HEK293T (cell line): Measurements from ENCODE around the gene MACROD1.
A peak's percentile ranks its signal among the peaks of the same experiment; 100 is the strongest.

Experiments used
- CTCF ChIA-PET: fragments of 350-600 bp; formaldehyde crosslinking; extraction: SDS; loops from one replicate; lab custom pipeline; 2021; ENCODE audit warnings: antibody characterized with exemption, inconsistent platforms; lab: Yijun Ruan, JAX
- POLR2A ChIA-PET: fragments of 350-600 bp; formaldehyde crosslinking; extraction: SDS; loops from one replicate; lab custom pipeline; 2020; ENCODE audit warnings: antibody characterized with exemption, inconsistent platforms; lab: Yijun Ruan, JAX
- DNase-seq: peaks from one replicate; pipeline ENCODE4 v3.0.0; 2012; ENCODE audit warnings: mixed read lengths; ENCODE audit errors: extremely low spot score
- ARNT ChIP-seq: fragments of 450-650 bp; IDR thresholded peaks from 2 replicates; pipeline ENCODE4 v1.6.1; 2017; ENCODE audit warnings: mild to moderate bottlenecking
- BHLHE40 ChIP-seq: fragments of 450-650 bp; IDR thresholded peaks from 2 replicates; pipeline ENCODE4 v1.6.1; 2016; ENCODE audit warnings: mild to moderate bottlenecking, moderate library complexity, borderline replicate concordance
- CTBP1 ChIP-seq: fragments of 450-650 bp; IDR thresholded peaks from 2 replicates; pipeline ENCODE4 v1.6.1; 2016; ENCODE audit warnings: borderline replicate concordance
- ELF4 ChIP-seq: fragments of 450-650 bp; IDR thresholded peaks from 2 replicates; pipeline ENCODE4 v1.6.1; 2017; ENCODE audit warnings: antibody characterized with exemption
- FOXA1 ChIP-seq: fragments of 450-650 bp; IDR thresholded peaks from 2 replicates; pipeline ENCODE4 v1.6.1; 2016; ENCODE audit warnings: mild to moderate bottlenecking
- FOXK2 ChIP-seq: fragments of 450-650 bp; IDR thresholded peaks from 2 replicates; pipeline ENCODE4 v1.6.1; 2016; ENCODE audit warnings: mild to moderate bottlenecking
- FOXM1 ChIP-seq: fragments of 450-650 bp; IDR thresholded peaks from 2 replicates; pipeline ENCODE4 v1.6.1; 2017; ENCODE audit warnings: mild to moderate bottlenecking, borderline replicate concordance
- HDGF ChIP-seq: fragments of 450-650 bp; IDR thresholded peaks from 2 replicates; pipeline ENCODE4 v1.6.1; 2017; ENCODE audit warnings: antibody characterized with exemption, borderline replicate concordance
- L3MBTL2 ChIP-seq: fragments of 450-650 bp; conservative IDR thresholded peaks from 2 replicates; pipeline ENCODE4 v1.6.1; 2016; ENCODE audit warnings: mild to moderate bottlenecking
- LEF1 ChIP-seq: fragments of 450-650 bp; IDR thresholded peaks from 2 replicates; pipeline ENCODE4 v1.6.1; 2017; ENCODE audit warnings: mild to moderate bottlenecking, borderline replicate concordance
- NFRKB ChIP-seq: fragments of 450-650 bp; IDR thresholded peaks from 2 replicates; pipeline ENCODE4 v1.6.1; 2016; ENCODE audit warnings: mild to moderate bottlenecking, moderate library complexity
- PKNOX1 ChIP-seq: fragments of 450-650 bp; IDR thresholded peaks from 2 replicates; pipeline ENCODE4 v1.6.1; 2016
- SP1 ChIP-seq: fragments of 450-650 bp; IDR thresholded peaks from 2 replicates; pipeline ENCODE4 v1.6.1; 2017
- SUZ12 ChIP-seq: fragments of 450-650 bp; IDR thresholded peaks from 2 replicates; pipeline ENCODE4 v1.6.1; 2016; ENCODE audit warnings: mild to moderate bottlenecking
- TARDBP ChIP-seq: fragments of 450-650 bp; IDR thresholded peaks from 2 replicates; pipeline ENCODE4 v1.6.1; 2016
- ZNF384 ChIP-seq: fragments of 450-650 bp; IDR thresholded peaks from 2 replicates; pipeline ENCODE4 v1.6.1; 2016

MACROD1 gene

GRCh38 chr11:64112771-64113461, 53.0 kb downstream of the MACROD1 start:
- no peak for DNase-seq
- ChIA-PET CTCF (no interaction called here), POLR2A (no interaction called here)
- no peak for TF ChIP-seq SUZ12

- TF ChIP-seq L3MBTL2: no peak
- peak; percentile 84 for TF ChIP-seq PKNOX1
- no peak for TF ChIP-seq HDGF
- no peak for TF ChIP-seq SP1
- POLR2A ChIA-PET: no interaction called here
- no peak for DNase-seq
- CTCF ChIA-PET: interaction anchor here (1.0 kb wide), 1 partner anchor 10 kb away, joined by 3 read pairs; no protein-coding TSS in a partner anchor
These were observed 55.2 kb downstream of the MACROD1 start for GRCh38 chr11:64110465-64111375.

- DNase-seq: no peak
- TF ChIP-seq ELF4 (no peak), SP1 (no peak), FOXM1 (no peak)
- POLR2A ChIA-PET: no interaction called here
- CTCF ChIA-PET: no interaction called here
These were observed 56.6 kb downstream of the MACROD1 start for GRCh38 chr11:64109332-64109731.

- DNase-seq: no peak
- POLR2A ChIA-PET: no interaction called here
- CTCF ChIA-PET: no interaction called here
- TF ChIP-seq SP1 (no peak), BHLHE40 (no peak), ELF4 (no peak), FOXK2 (no peak), FOXM1 (no peak), L3MBTL2 (no peak), ZNF384 (no peak), HDGF (no peak), TARDBP (no peak), PKNOX1 (no peak), SUZ12 (no peak), FOXA1 (no peak), CTBP1 (no peak), LEF1 (no peak), ARNT (no peak), NFRKB (no peak)
These were observed 58.6 kb downstream of the MACROD1 start for GRCh38 chr11:64107303-64107702.

- ChIA-PET POLR2A (no interaction called here), CTCF (no interaction called here)
- TF ChIP-seq TARDBP: no peak
- no peak for TF ChIP-seq ARNT
- TF ChIP-seq NFRKB: no peak
- no peak for TF ChIP-seq FOXM1
- TF ChIP-seq FOXK2: no peak
- no peak for TF ChIP-seq BHLHE40
- no peak for TF ChIP-seq PKNOX1
- no peak for TF ChIP-seq SP1
- DNase-seq: no peak
These were observed 61.3 kb downstream of the MACROD1 start for GRCh38 chr11:64104632-64105031.

- no peak for DNase-seq
- CTCF ChIA-PET: no interaction called here
- POLR2A ChIA-PET: no interaction called here
- TF ChIP-seq FOXK2: no peak
- no peak for TF ChIP-seq ZNF384
- no peak for TF ChIP-seq TARDBP
- TF ChIP-seq BHLHE40: no peak
- TF ChIP-seq L3MBTL2: no peak
- TF ChIP-seq CTBP1: no peak
- TF ChIP-seq SP1: no peak
- TF ChIP-seq NFRKB: no peak
- TF ChIP-seq FOXA1: no peak
- no peak for TF ChIP-seq ARNT
- TF ChIP-seq FOXM1: no peak
- no peak for TF ChIP-seq LEF1
- TF ChIP-seq HDGF: no peak
- TF ChIP-seq ELF4: no peak
- no peak for TF ChIP-seq SUZ12
- no peak for TF ChIP-seq PKNOX1
These were observed 62.5 kb downstream of the MACROD1 start for GRCh38 chr11:64103277-64103985.
